HUES64 (cell line): ENCODE data around the gene LZTS2.

Source experiments
- H3K27ac ChIP-seq: 2 replicates; pipeline ENCODE4 v1.7.0; 2013; ENCODE audit warnings: low read depth, low read length, inconsistent platforms
- H3K27me3 ChIP-seq: 2 replicates; pipeline ENCODE4 v1.6.1; 2013; ENCODE audit warnings: mild to moderate bottlenecking, low read length; ENCODE audit not compliant: insufficient read depth
- H3K36me3 ChIP-seq: 2 replicates; pipeline ENCODE4 v1.6.1; 2013; ENCODE audit warnings: mild to moderate bottlenecking, low read length; ENCODE audit not compliant: insufficient read depth
- H3K4me1 ChIP-seq: 2 replicates; pipeline ENCODE4 v1.6.1; 2013; ENCODE audit warnings: mild to moderate bottlenecking, low read length, moderate library complexity; ENCODE audit not compliant: insufficient read depth
- H3K4me3 ChIP-seq: 2 replicates; pipeline ENCODE4 v1.5.1; 2013; ENCODE audit warnings: mild to moderate bottlenecking, low read length, moderate library complexity
- H3K9ac ChIP-seq: 2 replicates; pipeline ENCODE4 v1.6.1; 2013; ENCODE audit warnings: mild to moderate bottlenecking, low read depth, low read length
- H3K9me3 ChIP-seq: 2 replicates; pipeline ENCODE4 v1.6.1; 2013; ENCODE audit warnings: low read depth, low read length; ENCODE audit not compliant: insufficient read depth
- WGBS: fragments of 150-250, 120-280 bp; methylation state at CpG from one replicate; pipeline ENCODE4 v1.1.7; 2013; ENCODE audit warnings: missing lambda C conversion rate; 5-methylcytosine and 5-hydroxymethylcytosine counted together

Gene LZTS2

GRCh38 chr10:101010329-101010728, 10.7 kb downstream of the LZTS2 start:
- Histone ChIP-seq H3K27me3 (peaks cover 10% of the 10 kb centered on the region), H3K4me3 (no peak overlapping the region), H3K9ac (no peak overlapping the region), H3K36me3 (peaks cover 22% of the 10 kb centered on the region), H3K27ac (no peak overlapping the region), H3K4me1 (no peaks in the 10 kb centered on the region), H3K9me3 (no peaks in the 10 kb centered on the region)
- 93% methylated on average over 22 of the region's 22 CpGs for whole genome bisulfite sequencing

- WGBS = 63% methylated on average over 22 of the region's 22 CpGs
- Histone ChIP-seq H3K36me3 (peaks cover 7% of the 10 kb centered on the region), H3K9me3 (no peaks in the 10 kb centered on the region), H3K9ac (no peak overlapping the region), H3K27ac (no peak overlapping the region), H3K27me3 (peaks cover 23% of the 10 kb centered on the region), H3K4me1 (no peaks in the 10 kb centered on the region), H3K4me3 (no peak overlapping the region)
Observed at GRCh38 chr10:101011517-101012423, 12.2 kb downstream of the LZTS2 start.

DNA sequence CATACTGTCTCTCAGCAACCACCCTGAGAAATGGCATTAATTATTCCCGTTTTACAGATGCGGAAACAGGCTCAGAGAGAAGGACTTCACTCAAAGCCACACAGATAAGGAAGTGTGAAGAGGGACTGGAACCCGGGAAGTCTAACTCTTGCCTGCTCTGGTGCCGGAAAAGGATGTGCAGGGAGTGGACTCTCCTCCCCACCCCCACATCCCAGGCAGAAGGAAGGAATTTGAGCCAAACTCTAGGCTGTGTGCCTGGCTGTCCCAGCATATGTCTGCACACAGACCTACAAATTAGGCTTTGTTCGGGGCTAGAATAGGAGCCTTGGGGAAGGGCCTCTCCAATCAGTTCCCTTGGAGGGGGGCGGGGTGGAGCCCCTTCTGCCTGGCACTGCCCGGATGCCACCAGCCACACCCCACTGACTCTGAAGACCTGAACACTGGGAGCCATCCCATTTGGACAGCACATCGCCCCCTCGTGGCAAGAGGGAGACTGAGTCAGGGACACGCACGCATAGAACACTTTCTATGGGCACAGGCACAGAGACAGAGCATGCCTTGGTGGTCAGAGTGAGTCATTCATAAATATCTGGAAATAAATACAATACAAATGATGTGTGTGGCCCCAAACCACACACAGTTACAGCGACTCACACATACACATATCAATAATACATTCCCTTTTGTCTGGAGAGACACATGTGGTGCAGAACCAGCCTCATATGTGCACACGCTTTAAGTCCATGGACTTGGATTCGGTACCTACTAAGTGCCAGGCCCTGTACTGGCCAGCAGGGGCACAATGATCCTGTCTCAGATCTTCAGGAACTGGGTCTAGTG, 13.1 kb downstream of the LZTS2 start:
- H3K27ac ChIP-seq = no peak overlapping the region
- H3K4me1 ChIP-seq = no peaks in the 10 kb centered on the region
- no peak overlapping the region for H3K4me3 ChIP-seq
- no peaks in the 10 kb centered on the region for H3K9me3 ChIP-seq
- no peak overlapping the region for H3K9ac ChIP-seq
- no peaks in the 10 kb centered on the region for H3K36me3 ChIP-seq
- H3K27me3 ChIP-seq = peaks cover 32% of the 10 kb centered on the region
- 46% methylated on average over 13 of the region's 14 CpGs for WGBS

- no peak overlapping the region for H3K4me3 ChIP-seq
- H3K36me3 ChIP-seq = no peaks in the 10 kb centered on the region
- WGBS = 70% methylated on average over 9 of the region's 9 CpGs
- H3K9ac ChIP-seq = no peak overlapping the region
- H3K9me3 ChIP-seq = no peaks in the 10 kb centered on the region
- no peak overlapping the region for H3K27ac ChIP-seq
- H3K27me3 ChIP-seq = peaks cover 39% of the 10 kb centered on the region
- no peaks in the 10 kb centered on the region for H3K4me1 ChIP-seq
Observed at GRCh38 chr10:101013365-101013825, 13.8 kb downstream of the LZTS2 start.

GRCh38 chr10:101014230-101014884, 14.7 kb downstream of the LZTS2 start:
- WGBS = 28% methylated on average over 10 of the region's 11 CpGs
- Histone ChIP-seq H3K9me3 (no peaks in the 10 kb centered on the region), H3K36me3 (no peaks in the 10 kb centered on the region), H3K4me1 (no peaks in the 10 kb centered on the region), H3K27ac (no peak overlapping the region), H3K27me3 (peaks cover 48% of the 10 kb centered on the region), H3K4me3 (no peak overlapping the region), H3K9ac (no peak overlapping the region)

DNA sequence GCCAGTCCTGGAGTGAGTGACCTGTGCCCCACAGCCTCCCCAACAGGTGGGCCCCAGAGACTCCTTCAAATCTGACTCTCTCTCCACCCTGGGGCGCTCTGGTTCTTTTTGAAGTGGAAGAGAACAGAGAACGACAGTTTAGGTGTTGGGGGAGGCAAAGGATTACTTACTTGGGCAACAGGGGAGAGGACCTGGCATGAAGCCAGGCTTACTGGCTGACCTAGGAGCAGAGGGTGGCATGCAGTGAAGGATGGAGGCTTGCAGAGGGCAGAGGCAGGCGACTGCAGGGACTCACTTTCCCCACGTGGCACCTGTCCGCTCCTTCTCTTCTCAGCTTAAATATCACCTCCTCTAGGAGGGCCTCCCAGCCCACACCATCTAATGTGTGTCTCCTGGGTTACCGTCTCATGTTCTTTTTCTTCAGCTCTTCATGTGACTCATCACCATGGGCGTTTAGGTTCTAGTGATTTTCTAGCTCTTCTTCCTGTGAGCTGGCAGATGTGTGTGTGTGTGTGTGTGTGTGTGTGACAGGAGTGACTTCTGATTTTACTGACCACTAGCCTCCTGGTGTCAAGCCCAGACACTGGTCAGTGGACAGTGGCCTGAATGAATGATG, 15.5 kb downstream of the LZTS2 start:
- WGBS = 54% methylated on average over 6 of the region's 7 CpGs
- Histone ChIP-seq H3K9ac (no peak overlapping the region), H3K9me3 (no peaks in the 10 kb centered on the region), H3K36me3 (no peaks in the 10 kb centered on the region), H3K27ac (no peak overlapping the region), H3K4me3 (no peak overlapping the region), H3K4me1 (no peaks in the 10 kb centered on the region), H3K27me3 (peaks cover 54% of the 10 kb centered on the region)

- H3K9me3 ChIP-seq = no peaks in the 10 kb centered on the region
- WGBS = 89% methylated on average over 8 of the region's 8 CpGs
- peaks cover 58% of the 10 kb centered on the region for H3K27me3 ChIP-seq
- no peak overlapping the region for H3K9ac ChIP-seq
- H3K4me1 ChIP-seq = no peaks in the 10 kb centered on the region
- H3K36me3 ChIP-seq = no peaks in the 10 kb centered on the region
- H3K4me3 ChIP-seq = no peak overlapping the region
- no peak overlapping the region for H3K27ac ChIP-seq
Observed at GRCh38 chr10:101015582-101015973, 16.0 kb downstream of the LZTS2 start.

- WGBS = 54% methylated on average over 5 of the region's 5 CpGs
- H3K27me3 ChIP-seq = peaks cover 66% of the 10 kb centered on the region
- no peaks in the 10 kb centered on the region for H3K36me3 ChIP-seq
- no peak overlapping the region for H3K4me3 ChIP-seq
- H3K4me1 ChIP-seq = no peaks in the 10 kb centered on the region
- no peak overlapping the region for H3K9ac ChIP-seq
- H3K9me3 ChIP-seq = no peaks in the 10 kb centered on the region
- no peak overlapping the region for H3K27ac ChIP-seq
Observed at GRCh38 chr10:101016814-101017213, 17.2 kb downstream of the LZTS2 start.

GRCh38 chr10:101018118-101018599, 18.6 kb downstream of the LZTS2 start:
- Histone ChIP-seq H3K9me3 (no peaks in the 10 kb centered on the region), H3K36me3 (no peaks in the 10 kb centered on the region), H3K9ac (no peak overlapping the region), H3K27ac (no peak overlapping the region), H3K4me3 (peak overlapping the region; percentile 43), H3K4me1 (no peaks in the 10 kb centered on the region), H3K27me3 (peaks cover 66% of the 10 kb centered on the region)
- 10% methylated on average over 20 of the region's 20 CpGs for WGBS

- peaks cover 66% of the 10 kb centered on the region for H3K27me3 ChIP-seq
- H3K36me3 ChIP-seq = no peaks in the 10 kb centered on the region
- no peaks in the 10 kb centered on the region for H3K4me1 ChIP-seq
- H3K9ac ChIP-seq = peak overlapping the region; percentile 3; the same call in 1 of the 2 replicates
- H3K9me3 ChIP-seq = no peaks in the 10 kb centered on the region
- WGBS = 8% methylated on average over 45 of the region's 45 CpGs
- no peak overlapping the region for H3K27ac ChIP-seq
- H3K4me3 ChIP-seq = peak overlapping the region; percentile 43
Observed at GRCh38 chr10:101018600-101019439, 19.2 kb downstream of the LZTS2 start.
